Measurements from ENCODE around the gene TOGARAM2. TPM values are rescaled to one million over a fixed set of nuclear protein-coding genes. Genes with fewer than 3 reads are reported as not detected.

Gene TOGARAM2
- total and polyA plus RNA-seq, 2 of the 13 experiments (the other 11 are each of a cell fraction or from before 2014, with no cell fraction given): under 0.01 to 0.05 TPM

GRCh38 chr2:28980368-28981015, 606 bp upstream of the TOGARAM2 start (continued):
- TF ChIP-seq, protein P1, sequence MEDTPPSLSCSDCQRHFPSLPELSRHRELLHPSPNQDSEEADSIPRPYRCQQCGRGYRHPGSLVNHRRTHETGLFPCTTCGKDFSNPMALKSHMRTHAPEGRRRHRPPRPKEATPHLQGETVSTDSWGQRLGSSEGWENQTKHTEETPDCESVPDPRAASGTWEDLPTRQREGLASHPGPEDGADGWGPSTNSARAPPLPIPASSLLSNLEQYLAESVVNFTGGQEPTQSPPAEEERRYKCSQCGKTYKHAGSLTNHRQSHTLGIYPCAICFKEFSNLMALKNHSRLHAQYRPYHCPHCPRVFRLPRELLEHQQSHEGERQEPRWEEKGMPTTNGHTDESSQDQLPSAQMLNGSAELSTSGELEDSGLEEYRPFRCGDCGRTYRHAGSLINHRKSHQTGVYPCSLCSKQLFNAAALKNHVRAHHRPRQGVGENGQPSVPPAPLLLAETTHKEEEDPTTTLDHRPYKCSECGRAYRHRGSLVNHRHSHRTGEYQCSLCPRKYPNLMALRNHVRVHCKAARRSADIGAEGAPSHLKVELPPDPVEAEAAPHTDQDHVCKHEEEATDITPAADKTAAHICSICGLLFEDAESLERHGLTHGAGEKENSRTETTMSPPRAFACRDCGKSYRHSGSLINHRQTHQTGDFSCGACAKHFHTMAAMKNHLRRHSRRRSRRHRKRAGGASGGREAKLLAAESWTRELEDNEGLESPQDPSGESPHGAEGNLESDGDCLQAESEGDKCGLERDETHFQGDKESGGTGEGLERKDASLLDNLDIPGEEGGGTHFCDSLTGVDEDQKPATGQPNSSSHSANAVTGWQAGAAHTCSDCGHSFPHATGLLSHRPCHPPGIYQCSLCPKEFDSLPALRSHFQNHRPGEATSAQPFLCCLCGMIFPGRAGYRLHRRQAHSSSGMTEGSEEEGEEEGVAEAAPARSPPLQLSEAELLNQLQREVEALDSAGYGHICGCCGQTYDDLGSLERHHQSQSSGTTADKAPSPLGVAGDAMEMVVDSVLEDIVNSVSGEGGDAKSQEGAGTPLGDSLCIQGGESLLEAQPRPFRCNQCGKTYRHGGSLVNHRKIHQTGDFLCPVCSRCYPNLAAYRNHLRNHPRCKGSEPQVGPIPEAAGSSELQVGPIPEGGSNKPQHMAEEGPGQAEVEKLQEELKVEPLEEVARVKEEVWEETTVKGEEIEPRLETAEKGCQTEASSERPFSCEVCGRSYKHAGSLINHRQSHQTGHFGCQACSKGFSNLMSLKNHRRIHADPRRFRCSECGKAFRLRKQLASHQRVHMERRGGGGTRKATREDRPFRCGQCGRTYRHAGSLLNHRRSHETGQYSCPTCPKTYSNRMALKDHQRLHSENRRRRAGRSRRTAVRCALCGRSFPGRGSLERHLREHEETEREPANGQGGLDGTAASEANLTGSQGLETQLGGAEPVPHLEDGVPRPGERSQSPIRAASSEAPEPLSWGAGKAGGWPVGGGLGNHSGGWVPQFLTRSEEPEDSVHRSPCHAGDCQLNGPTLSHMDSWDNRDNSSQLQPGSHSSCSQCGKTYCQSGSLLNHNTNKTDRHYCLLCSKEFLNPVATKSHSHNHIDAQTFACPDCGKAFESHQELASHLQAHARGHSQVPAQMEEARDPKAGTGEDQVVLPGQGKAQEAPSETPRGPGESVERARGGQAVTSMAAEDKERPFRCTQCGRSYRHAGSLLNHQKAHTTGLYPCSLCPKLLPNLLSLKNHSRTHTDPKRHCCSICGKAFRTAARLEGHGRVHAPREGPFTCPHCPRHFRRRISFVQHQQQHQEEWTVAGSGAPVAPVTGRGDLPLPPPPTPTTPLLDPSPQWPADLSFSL (CRISPR knock-in tag; IDR thresholded peaks at IDR 0.05): no peak
- TF ChIP-seq SALL2 (CRISPR knock-in tag; IDR thresholded peaks at IDR 0.05) (no peak), HNRNPK (IDR thresholded peaks at IDR 0.05; ENCODE audit: low read depth, low read length, poor library complexity, severe bottlenecking) (no peak), RXRA (CRISPR knock-in tag; IDR thresholded peaks at IDR 0.05) (no peak), ZNF30 (CRISPR knock-in tag; IDR thresholded peaks at IDR 0.05) (no peak)

Data from HepG2 (cell line).